Measurements from ENCODE around the gene MGST2.

- TF ChIP-seq TCF4 (CRISPR knock-in tag; IDR thresholded peaks at IDR 0.05; ENCODE audit: borderline replicate concordance) (no peak), CSRNP3 (CRISPR knock-in tag; IDR thresholded peaks at IDR 0.05) (no peak), CREB5 (CRISPR knock-in tag; IDR thresholded peaks at IDR 0.05; ENCODE audit: low read depth) (no peak)
These were observed 71.0 kb downstream of the MGST2 start for GRCh38 chr4:139736661-139737060.

All from SK-N-SH treated with all-trans-retinoic acid at 6 μM for 48 hours (cell line).